ENCODE data around the gene RPL32.

GRCh38 chr3:12868039-12869034 is 27.0 kb upstream of the RPL32 start:
- TF ChIP-seq POLR2AphosphoS5 (IDR thresholded peaks at IDR 0.05) (no peak), CTCF (IDR thresholded peaks at IDR 0.05) (peak; percentile 62 to 94), POLR2A (IDR thresholded peaks at IDR 0.05) (no peak), EP300 (IDR thresholded peaks at IDR 0.05) (no peak)
